Trophoblast cell (in vitro differentiated cells and primary cell): ENCODE measurements around the gene PARL.

Experiments
- DNase-seq, 2 donors: peaks; one replicate each; pipeline ENCODE4 v3.0.0-alpha.2; 2016
- H2AFZ ChIP-seq: 2 replicates; pipeline ENCODE4 v1.6.1; 2013; ENCODE audit warnings: low read length, moderate library complexity, mild to moderate bottlenecking; ENCODE audit not compliant: insufficient read depth, poor library complexity
- H2AK5ac ChIP-seq: 2 replicates; pipeline ENCODE4 v1.6.1; 2013; ENCODE audit warnings: mild to moderate bottlenecking, low read length
- H2BK120ac ChIP-seq: 2 replicates; pipeline ENCODE4 v1.6.1; 2013; ENCODE audit warnings: low read length, mild to moderate bottlenecking, moderate library complexity; ENCODE audit not compliant: insufficient read depth, poor library complexity
- H2BK12ac ChIP-seq: 2 replicates; pipeline ENCODE4 v1.6.1; 2013; ENCODE audit warnings: mild to moderate bottlenecking, low read length, moderate library complexity
- H2BK5ac ChIP-seq: 2 replicates; pipeline ENCODE4 v1.6.1; 2013; ENCODE audit warnings: low read length, low read depth, moderate library complexity, mild to moderate bottlenecking; ENCODE audit not compliant: poor library complexity
- H3K14ac ChIP-seq: 2 replicates; pipeline ENCODE4 v1.6.1; 2013; ENCODE audit warnings: mild to moderate bottlenecking, low read length
- H3K18ac ChIP-seq: 2 replicates; pipeline ENCODE4 v1.6.1; 2013; ENCODE audit warnings: mild to moderate bottlenecking, low read length
- H3K23ac ChIP-seq: 2 replicates; pipeline ENCODE4 v1.6.1; 2013; ENCODE audit warnings: low read length
- H3K27ac ChIP-seq: 2 replicates; pipeline ENCODE4 v1.5.1; 2013; ENCODE audit warnings: low read depth, mild to moderate bottlenecking, inconsistent platforms, low read length, moderate library complexity
- H3K27me3 ChIP-seq: 2 replicates; pipeline ENCODE4 v1.6.1; 2013; ENCODE audit warnings: inconsistent platforms, mild to moderate bottlenecking, low read length, moderate library complexity; ENCODE audit not compliant: insufficient read depth
- H3K36me3 ChIP-seq, 2 experiments: 1 replicate in 1 of 2; 2 replicates in 1 of 2; pipeline ENCODE4 v1.6.1; 2013; ENCODE audit warnings: low read length in 2 of 2, mild to moderate bottlenecking in 2 of 2, moderate library complexity in 1 of 2; ENCODE audit not compliant: insufficient read depth in 2 of 2, control insufficient read depth in 1 of 2
- H3K4ac ChIP-seq: 2 replicates; pipeline ENCODE4 v1.6.1; 2013; ENCODE audit warnings: low read depth, mild to moderate bottlenecking, low read length, moderate library complexity
- H3K4me1 ChIP-seq, 2 experiments: 1 replicate in 1 of 2; 2 replicates in 1 of 2; pipeline ENCODE4 v1.6.1; 2013; ENCODE audit warnings: low read length in 2 of 2, mild to moderate bottlenecking in 2 of 2, moderate library complexity in 1 of 2; ENCODE audit not compliant: insufficient read depth in 2 of 2, control insufficient read depth in 1 of 2
- H3K4me2 ChIP-seq: 2 replicates; pipeline ENCODE4 v1.6.1; 2013; ENCODE audit warnings: inconsistent platforms, mild to moderate bottlenecking, low read length, moderate library complexity
- H3K4me3 ChIP-seq: 2 replicates; pipeline ENCODE4 v1.5.1; 2013; ENCODE audit warnings: mild to moderate bottlenecking, low read depth, low read length, inconsistent platforms
- H3K79me1 ChIP-seq: one replicate; pipeline ENCODE4 v1.6.1; 2013; ENCODE audit warnings: low read length
- H3K79me2 ChIP-seq: 2 replicates; pipeline ENCODE4 v1.6.1; 2013; ENCODE audit warnings: low read length, mild to moderate bottlenecking; ENCODE audit not compliant: control insufficient read depth, insufficient read depth, poor library complexity
- H3K9ac ChIP-seq: 2 replicates; pipeline ENCODE4 v1.6.1; 2013; ENCODE audit warnings: mild to moderate bottlenecking, low read length
- H3K9me3 ChIP-seq: 2 replicates; pipeline ENCODE4 v1.6.1; 2013; ENCODE audit warnings: low read depth, mild to moderate bottlenecking, control low read depth, inconsistent platforms, low read length; ENCODE audit not compliant: insufficient read depth
- H4K12ac ChIP-seq: 2 replicates; pipeline ENCODE4 v1.6.1; 2013; ENCODE audit warnings: low read depth, mild to moderate bottlenecking, low read length, moderate library complexity
- H4K8ac ChIP-seq: 2 replicates; pipeline ENCODE4 v1.6.1; 2013; ENCODE audit warnings: low read depth, mild to moderate bottlenecking, low read length, moderate library complexity
- H4K91ac ChIP-seq: one replicate; pipeline ENCODE4 v1.6.1; 2013; ENCODE audit warnings: low read depth, mild to moderate bottlenecking, low read length, moderate library complexity
- WGBS: extraction: QIAGEN DNeasy Blood & Tissue Kit; methylation state at CpG from one replicate; pipeline ENCODE4 v1.1.7; 2013; ENCODE audit warnings: missing lambda C conversion rate; ENCODE audit not compliant: insufficient read length, insufficient coverage; ENCODE audit errors: extremely low coverage; 5-methylcytosine and 5-hydroxymethylcytosine counted together

Gene PARL

GRCh38 chr3:183829466-183829865 lies 55.2 kb downstream of the PARL start:
- Histone ChIP-seq H2AK5ac (no peak overlapping the region), H3K79me1 (no peaks in the 10 kb centered on the region), H2BK5ac (no peak overlapping the region)

GRCh38 chr3:183828538-183828870 lies 56.2 kb downstream of the PARL start:
- H3K27me3 ChIP-seq, result no peaks in the 10 kb centered on the region
- WGBS, result no CpG with 5 or more reads among the region's 7 CpGs
- H2AK5ac ChIP-seq, result no peak overlapping the region
- no peak overlapping the region for H2BK12ac ChIP-seq
- no peak overlapping the region for H3K9ac ChIP-seq
- no peak overlapping the region for H3K4me3 ChIP-seq
- H4K8ac ChIP-seq, result no peak overlapping the region
- no peak overlapping the region for H3K4me2 ChIP-seq
- peaks cover 17 to 27% of the 10 kb centered on the region in 2 experiments for H3K36me3 ChIP-seq
- H2BK5ac ChIP-seq, result no peak overlapping the region
- no peak overlapping the region for H3K27ac ChIP-seq
- no peak overlapping the region for H3K4ac ChIP-seq
- no peak overlapping the region for H2BK120ac ChIP-seq
- no peak overlapping the region for H4K12ac ChIP-seq
- H4K91ac ChIP-seq, result no peak overlapping the region
- H3K79me2 ChIP-seq, result no peaks in the 10 kb centered on the region
- H3K79me1 ChIP-seq, result no peaks in the 10 kb centered on the region
- no peak overlapping the region for H3K23ac ChIP-seq
- peaks cover 5 to 6% of the 10 kb centered on the region in 2 experiments for H3K4me1 ChIP-seq
- no peak overlapping the region for H3K18ac ChIP-seq
- no peak for DNase-seq
- no peak overlapping the region for H3K14ac ChIP-seq
- H3K9me3 ChIP-seq, result no peaks in the 10 kb centered on the region
- no peak overlapping the region for H2AFZ ChIP-seq

More at GRCh38 chr3:183829466-183829865, 55.2 kb downstream of the PARL start:
- no peak overlapping the region for H3K4me3 ChIP-seq
- H3K4me2 ChIP-seq, result no peak overlapping the region
- no peak overlapping the region for H4K91ac ChIP-seq
- no peak overlapping the region for H3K27ac ChIP-seq
- DNase-seq, result no peak
- H3K4ac ChIP-seq, result no peak overlapping the region
- peaks cover 4 to 5% of the 10 kb centered on the region in 2 experiments for H3K4me1 ChIP-seq
- no peak overlapping the region for H3K23ac ChIP-seq
- no peaks in the 10 kb centered on the region for H3K27me3 ChIP-seq
- H2AFZ ChIP-seq, result no peak overlapping the region
- WGBS, result no CpG with 5 or more reads among the region's 9 CpGs
- no peaks in the 10 kb centered on the region for H3K9me3 ChIP-seq
- peaks cover 17 to 31% of the 10 kb centered on the region in 2 experiments for H3K36me3 ChIP-seq
- no peak overlapping the region for H4K12ac ChIP-seq
- no peaks in the 10 kb centered on the region for H3K79me2 ChIP-seq
- H2BK120ac ChIP-seq, result no peak overlapping the region
- no peak overlapping the region for H2BK12ac ChIP-seq
- H3K14ac ChIP-seq, result no peak overlapping the region
- H3K9ac ChIP-seq, result no peak overlapping the region
- no peak overlapping the region for H3K18ac ChIP-seq
- no peak overlapping the region for H4K8ac ChIP-seq

GRCh38 chr3:183827809-183828537 lies 56.7 kb downstream of the PARL start:
- Histone ChIP-seq H2BK120ac (no peak overlapping the region), H3K9me3 (no peaks in the 10 kb centered on the region), H3K36me3 (peaks cover 12 to 22% of the 10 kb centered on the region in 2 experiments), H4K91ac (no peak overlapping the region), H3K9ac (no peak overlapping the region), H4K12ac (no peak overlapping the region), H3K79me1 (no peaks in the 10 kb centered on the region), H3K4me2 (no peak overlapping the region), H3K27me3 (no peaks in the 10 kb centered on the region), H3K23ac (no peak overlapping the region), H3K27ac (no peak overlapping the region), H3K4ac (no peak overlapping the region), H3K14ac (no peak overlapping the region), H2BK12ac (no peak overlapping the region), H3K18ac (no peak overlapping the region), H2BK5ac (no peak overlapping the region), H2AFZ (no peak overlapping the region), H3K4me3 (no peak overlapping the region), H3K4me1 (peaks cover 5 to 6% of the 10 kb centered on the region in 2 experiments), H3K79me2 (no peaks in the 10 kb centered on the region), H2AK5ac (no peak overlapping the region), H4K8ac (no peak overlapping the region)
- no peak for DNase-seq
- WGBS, result no CpG with 5 or more reads among the region's 14 CpGs

GRCh38 chr3:183826448-183827250 lies 58.0 kb downstream of the PARL start:
- H3K4me2 ChIP-seq, result no peak overlapping the region
- peaks cover 9 to 10% of the 10 kb centered on the region in 2 experiments for H3K4me1 ChIP-seq
- no peak overlapping the region for H2BK120ac ChIP-seq
- no peaks in the 10 kb centered on the region for H3K27me3 ChIP-seq
- H3K18ac ChIP-seq, result no peak overlapping the region
- no peak overlapping the region for H2AFZ ChIP-seq
- DNase-seq, result no peak
- no peak overlapping the region for H4K12ac ChIP-seq
- no CpG with 5 or more reads among the region's 14 CpGs for WGBS
- H2BK5ac ChIP-seq, result no peak overlapping the region
- H3K79me1 ChIP-seq, result no peaks in the 10 kb centered on the region
- peaks cover 7 to 16% of the 10 kb centered on the region in 2 experiments for H3K36me3 ChIP-seq
- no peak overlapping the region for H3K27ac ChIP-seq
- no peak overlapping the region for H3K4me3 ChIP-seq
- H3K9ac ChIP-seq, result no peak overlapping the region
- no peak overlapping the region for H3K23ac ChIP-seq
- H2AK5ac ChIP-seq, result no peak overlapping the region
- H4K91ac ChIP-seq, result no peak overlapping the region
- H3K4ac ChIP-seq, result no peak overlapping the region
- H2BK12ac ChIP-seq, result no peak overlapping the region
- H3K79me2 ChIP-seq, result no peaks in the 10 kb centered on the region
- no peaks in the 10 kb centered on the region for H3K9me3 ChIP-seq
- no peak overlapping the region for H4K8ac ChIP-seq
- no peak overlapping the region for H3K14ac ChIP-seq
